Measurements from ENCODE around the gene RBM10.

The RBM10 gene

DNA sequence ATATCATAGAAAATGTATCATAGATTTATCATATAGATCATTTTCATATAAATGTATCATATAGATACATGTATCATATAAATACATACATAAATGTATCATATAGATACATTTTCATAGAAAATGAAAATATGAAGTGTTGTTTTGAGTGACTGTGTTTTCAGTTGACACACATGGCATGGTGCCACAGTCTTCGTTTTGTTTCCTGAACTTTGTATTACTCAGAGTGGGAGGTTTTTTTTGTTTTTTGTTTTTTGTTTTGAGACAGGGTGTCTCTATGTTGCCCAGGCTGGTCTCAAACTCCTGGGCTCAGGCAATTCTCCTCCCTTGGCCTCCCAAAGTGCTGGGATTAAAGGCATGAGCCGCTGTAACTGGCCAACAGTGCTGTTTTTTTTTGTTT is 3.9 kb downstream of the RBM10 start:
- DNase-seq (ENCODE audit: low read depth) = no peak

DNA sequence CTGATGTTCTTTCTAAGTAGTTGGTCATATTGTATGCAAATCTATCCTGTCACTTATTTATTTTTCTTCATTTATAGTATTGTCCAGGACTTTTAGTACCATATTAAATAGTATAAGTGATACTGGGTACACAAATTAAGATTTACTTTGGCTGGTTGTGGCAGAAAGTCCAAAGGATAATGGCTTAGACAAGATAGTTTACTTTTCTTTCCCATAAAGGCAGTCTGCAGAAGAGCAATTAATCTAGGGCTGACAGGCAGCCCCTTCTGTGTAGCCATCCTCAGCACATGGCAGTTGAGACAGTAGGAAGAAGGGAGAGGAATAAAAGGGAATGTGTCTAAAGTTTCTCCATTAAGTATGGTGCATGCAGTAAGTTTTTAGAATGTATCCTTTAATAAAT is 6.4 kb downstream of the RBM10 start:
- DNase-seq (ENCODE audit: low read depth) = no peak

DNA sequence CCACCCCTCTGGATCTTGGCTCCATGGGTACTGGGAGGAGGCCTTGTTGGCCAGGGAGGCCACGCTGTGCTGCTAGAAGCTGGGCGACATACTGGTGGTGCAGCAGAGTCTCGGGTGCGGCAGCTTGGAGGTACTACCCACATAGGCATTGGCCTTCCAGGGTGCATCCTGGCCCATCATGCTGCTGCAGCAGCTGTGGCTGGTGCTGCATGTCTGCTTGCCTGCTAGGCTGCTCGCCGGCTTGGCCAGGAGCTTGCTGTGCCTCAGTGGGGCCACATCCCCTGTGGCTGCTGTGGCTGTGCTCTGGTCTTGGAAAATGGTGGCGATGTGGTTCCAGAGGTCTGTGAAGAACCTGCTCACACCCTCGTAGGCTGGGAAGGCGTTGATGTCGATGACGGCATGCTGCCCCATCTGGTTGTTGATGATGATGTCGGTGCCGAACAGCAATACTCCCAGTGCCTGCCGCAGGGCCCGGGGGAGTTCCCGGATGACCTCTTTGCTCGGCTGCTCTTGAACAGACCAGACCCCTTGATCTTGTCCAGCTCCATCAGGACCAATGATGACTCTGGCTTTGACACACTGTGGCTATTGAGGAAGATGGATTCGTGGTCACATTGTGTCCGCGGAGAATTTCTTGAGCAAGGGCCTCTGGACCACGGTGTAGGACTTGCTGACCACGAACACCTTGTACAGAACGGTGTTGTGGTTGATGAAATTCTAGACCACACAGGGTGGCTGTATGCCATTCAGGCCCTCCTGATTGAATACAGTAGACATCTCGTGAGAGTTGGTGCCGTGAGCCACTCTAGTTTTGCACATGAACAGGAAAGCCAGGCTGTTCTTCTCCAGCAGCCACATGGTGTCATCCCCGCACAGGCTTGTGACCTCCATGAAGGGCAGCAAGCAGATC is 11.8 kb downstream of the RBM10 start:
- no peak for DNase-seq (ENCODE audit: low read depth)

DNA sequence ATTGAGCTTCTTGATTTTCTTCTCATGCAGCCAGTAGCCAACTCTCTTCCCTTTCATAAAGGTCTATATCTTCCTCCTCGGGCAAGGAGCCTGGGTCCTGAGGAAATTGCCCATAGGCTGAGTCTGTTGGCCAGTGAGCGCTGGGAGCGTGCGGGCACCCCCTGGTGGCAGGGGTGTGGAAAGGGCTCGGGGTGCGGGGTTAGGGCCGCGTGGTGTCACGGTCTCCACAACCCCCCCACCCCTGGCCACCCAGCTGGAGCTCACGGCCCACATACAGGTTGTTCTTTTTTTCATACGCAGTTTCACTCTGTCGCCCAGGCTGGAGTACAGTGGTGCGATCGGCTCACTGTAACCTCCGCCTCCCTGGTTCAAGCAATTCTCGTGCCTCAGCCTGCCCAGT is 13.1 kb downstream of the RBM10 start:
- DNase-seq (ENCODE audit: low read depth) = no peak

DNA sequence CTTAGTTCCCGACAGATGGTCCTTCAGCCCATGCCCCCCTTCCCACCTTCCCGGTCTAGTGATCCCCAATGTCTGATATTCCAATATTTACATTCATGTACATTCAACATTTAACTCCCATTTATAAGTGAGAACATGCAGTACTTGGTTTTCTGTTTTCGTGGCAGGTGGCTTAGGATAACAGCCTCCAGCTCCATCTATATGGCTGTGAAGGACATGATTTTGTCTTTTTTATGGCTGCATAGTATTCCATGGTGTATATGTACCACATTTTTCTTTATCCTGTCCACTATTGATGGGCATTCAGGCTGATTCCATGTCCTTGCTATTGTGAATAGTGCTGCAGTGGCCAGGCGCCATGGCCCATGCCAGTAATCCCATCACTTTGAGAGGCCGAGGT is 13.8 kb downstream of the RBM10 start:
- no peak for DNase-seq (ENCODE audit: low read depth)

DNA sequence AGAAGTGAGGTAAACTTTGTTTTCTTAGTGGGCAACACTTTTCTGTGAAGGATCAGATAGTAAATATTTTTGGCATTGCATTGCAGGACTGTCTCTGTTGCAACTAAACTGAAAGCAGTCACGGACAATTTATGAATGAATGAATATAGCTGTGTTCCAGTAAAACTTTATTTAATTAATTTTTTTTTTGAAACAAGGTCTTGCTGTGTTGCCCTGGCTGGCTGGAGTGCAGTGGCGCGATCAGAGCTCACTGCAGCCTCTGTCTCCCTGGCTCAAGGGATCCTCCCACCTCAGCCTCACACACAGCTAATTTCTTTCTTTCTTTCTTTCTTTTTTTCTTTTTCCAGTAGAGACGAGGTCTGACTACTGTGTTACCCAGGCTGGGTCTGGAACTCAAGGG is 15.8 kb downstream of the RBM10 start:
- peak; percentile 21 for DNase-seq (ENCODE audit: low read depth)

DNA sequence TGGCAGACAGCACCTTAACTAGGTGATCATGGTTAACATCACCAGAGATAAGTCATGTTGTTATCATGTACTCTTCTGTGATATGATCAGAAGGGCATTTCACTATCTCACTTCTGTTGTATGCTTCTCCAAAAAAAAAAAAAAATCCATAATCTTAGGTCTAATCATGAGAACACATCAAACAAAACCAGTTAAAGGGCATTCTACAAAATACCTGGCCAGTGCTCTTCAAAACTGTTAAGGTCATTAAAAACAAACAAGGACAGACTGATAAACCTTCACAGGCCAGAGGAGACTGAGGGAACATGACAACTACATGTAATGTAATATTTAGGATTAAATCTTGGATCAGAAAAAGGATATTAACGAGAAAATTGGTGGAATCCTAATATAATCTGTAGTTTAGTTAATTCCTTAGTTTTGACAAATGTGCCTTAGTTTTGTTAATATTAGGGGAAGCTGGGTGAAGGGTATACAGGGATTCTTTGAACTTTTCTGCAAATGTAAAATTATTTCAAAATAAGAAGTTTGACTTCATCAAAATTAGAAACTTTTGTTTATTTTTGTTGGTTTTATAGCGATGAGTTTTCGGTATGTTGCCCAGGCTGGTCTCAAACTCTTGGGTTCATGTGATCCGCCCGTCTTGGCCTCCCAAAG is 18.0 kb downstream of the RBM10 start:
- DNase-seq (ENCODE audit: low read depth) = no peak

DNA sequence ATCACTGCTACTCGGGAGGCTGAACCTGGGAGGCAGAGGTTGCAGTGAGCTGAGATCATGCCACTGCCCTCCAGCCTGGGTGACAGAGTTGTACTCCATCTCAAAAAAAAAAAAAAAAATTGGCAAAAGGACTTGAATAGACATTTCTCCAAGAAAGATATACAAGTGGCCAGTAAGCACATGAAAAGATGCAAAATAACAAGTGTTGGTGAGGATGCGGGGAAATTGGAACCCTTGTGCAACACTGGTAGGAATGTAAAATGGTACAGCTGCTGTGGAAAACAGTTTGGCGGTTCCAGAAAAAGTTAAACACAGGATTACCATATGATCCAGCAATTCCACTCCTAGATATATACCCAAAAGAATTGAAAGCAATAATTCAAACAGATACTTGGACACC is 19.4 kb downstream of the RBM10 start:
- DNase-seq (ENCODE audit: low read depth) = no peak

DNA sequence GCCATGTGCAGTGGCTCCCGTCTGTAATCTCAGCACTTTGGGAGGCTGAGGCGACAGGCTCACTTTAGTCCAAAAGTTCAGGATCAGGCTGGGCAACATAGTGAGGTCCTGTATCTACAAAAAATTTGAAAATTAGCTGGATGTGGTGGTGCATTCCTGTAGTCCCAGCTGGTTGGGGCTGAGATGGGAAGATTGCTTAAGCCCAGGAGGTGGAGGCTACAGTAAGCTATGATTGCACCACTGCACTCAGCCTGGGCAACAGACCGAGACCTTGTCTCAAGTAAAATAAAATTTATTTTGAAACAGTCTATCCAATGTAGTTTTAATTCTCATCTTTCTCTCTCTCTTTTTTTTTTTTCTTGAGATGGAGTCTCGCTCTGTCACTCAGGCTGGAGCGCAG is 21.1 kb downstream of the RBM10 start:
- DNase-seq (ENCODE audit: low read depth) = peak; percentile 70

DNA sequence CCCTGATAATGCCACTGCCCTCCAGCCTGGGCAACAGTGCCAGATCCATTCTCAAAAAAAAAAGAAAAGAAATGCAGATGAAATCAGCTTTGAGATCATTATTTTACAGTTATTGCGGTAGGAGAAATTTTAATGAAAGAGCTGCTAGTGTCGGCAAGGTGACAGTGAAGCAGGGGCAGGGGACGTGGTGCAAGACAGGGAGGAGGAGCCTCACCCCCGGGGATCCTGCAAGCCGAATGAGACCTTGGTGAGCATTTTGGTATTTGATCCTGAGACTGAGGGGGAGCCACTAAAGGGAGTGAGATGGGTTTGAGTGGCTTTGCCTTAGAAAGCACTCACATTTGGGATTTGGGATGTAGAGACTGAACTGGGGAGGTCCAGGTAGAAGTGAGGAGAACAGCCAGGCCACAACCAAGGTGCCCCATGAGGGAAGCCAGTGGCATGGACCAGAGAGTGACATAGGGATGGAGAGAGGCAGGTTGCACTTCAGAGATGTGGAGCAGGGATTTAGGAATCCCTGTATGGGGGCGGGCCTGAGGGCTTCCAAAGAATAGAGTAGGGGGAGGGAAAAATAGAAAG is 23.6 kb downstream of the RBM10 start:
- DNase-seq (ENCODE audit: low read depth) = no peak

DNA sequence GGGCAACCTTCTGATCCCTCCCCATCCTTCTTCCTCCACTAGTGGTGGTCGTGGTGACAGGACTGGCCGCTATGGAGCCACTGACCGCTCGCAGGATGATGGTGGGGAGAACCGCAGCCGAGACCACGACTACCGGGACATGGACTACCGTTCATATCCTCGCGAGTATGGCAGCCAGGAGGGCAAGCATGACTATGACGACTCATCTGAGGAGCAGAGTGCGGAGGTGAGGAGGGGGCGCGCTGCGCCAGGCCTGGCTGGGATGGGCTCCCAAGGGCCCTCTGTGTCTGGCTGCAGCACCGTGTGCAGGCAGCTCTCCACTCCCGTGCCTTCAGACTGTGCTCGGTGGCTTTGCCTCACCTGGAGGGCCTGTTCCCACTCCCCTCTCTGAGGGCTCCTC is 24.3 kb downstream of the RBM10 start:
- DNase-seq (ENCODE audit: low read depth) = no peak

DNA sequence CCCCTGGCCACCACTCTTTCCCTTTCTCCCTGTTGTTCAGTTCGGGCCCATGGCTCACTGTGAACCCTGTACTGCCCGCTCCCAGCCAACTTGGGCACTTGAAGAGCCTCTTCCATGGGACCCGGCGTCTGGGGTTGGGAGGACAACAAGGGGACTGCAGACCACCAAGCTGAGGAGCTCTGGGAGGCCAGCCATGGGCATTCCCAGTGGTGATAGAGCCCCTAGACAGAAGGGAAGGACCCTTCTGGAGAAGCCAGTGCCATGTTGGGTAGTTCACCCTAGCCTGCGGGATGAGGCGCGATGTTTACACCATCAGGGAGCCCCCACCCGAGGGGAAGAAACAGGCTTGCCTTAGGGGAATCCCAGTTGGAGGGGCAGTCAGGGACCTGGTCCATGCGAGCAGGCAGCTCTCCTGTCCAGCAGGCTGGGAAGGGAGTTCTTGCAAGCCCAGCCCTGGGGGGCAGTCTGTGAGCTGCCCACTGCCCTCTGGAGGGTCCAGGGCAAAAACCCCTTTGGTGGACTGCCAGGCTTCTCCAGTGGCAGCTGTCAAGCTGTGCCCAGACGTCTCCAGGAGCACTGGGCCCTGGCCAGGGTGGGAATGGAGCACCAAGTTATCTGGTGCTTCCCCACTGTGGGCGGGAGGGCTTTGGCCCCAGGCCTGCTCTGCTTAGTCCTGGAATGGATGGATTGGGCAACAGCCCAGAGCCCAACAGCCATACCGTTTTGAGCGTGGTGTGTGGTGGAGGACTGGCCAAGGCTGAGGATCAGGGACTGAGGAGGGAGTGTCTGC is 24.9 kb downstream of the RBM10 start:
- DNase-seq (ENCODE audit: low read depth) = peak; percentile 34

DNA sequence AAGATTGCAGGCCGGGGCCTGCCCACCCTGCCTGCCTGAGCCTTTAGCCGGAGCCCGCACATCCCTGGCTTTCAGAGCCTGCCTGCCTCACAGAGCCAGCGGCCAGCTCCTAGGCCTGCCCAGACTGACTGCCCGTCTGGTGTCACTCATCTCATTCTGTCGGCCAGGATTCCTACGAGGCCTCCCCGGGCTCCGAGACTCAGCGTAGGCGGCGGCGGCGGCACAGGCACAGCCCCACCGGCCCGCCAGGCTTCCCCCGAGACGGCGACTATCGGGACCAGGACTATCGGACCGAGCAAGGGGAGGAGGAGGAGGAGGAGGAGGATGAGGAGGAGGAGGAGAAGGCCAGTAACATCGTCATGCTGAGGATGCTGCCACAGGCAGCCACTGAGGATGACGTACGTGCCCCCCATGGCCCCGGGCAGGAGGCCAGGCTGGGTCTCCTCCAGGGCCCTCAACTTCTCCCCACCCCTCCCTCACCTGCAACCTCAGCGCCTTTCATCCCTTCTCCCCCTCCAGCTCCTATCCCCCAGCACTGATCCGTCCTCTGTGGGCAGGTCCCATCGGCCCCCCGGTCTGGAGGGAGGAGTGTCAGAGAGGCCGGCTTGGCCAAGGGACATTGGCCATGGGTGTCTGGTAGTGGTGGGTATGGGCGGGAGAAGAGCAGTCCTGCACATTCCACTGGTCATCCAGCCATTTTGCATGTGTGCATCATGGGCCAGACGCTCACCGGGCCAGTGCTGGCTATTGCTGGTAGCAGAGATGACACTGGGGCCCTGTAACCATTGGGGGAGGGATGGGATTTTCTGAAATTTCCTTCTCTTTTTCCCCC is 26.1 kb downstream of the RBM10 start:
- DNase-seq (ENCODE audit: low read depth) = no peak

DNA sequence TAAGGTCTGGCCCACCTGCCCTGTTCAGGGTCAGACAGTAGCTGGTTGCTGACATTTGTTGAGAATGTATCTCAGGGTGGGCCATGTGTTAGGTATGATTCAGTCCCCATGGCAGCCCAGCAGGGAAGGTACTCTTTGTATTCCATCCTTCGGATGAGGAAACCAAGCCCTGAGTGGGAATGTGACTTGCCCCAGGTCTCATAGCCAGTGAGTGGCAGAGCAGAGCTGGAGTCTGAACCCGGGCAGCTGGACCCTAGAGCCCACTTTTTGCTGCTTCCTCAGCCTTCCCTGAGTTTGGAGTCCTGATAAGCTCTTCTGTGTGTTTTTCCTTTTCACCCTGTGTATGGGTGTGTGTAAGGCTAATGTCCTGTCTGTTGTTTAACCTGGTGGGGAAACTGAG is 27.0 kb downstream of the RBM10 start:
- DNase-seq (ENCODE audit: low read depth) = no peak

DNA sequence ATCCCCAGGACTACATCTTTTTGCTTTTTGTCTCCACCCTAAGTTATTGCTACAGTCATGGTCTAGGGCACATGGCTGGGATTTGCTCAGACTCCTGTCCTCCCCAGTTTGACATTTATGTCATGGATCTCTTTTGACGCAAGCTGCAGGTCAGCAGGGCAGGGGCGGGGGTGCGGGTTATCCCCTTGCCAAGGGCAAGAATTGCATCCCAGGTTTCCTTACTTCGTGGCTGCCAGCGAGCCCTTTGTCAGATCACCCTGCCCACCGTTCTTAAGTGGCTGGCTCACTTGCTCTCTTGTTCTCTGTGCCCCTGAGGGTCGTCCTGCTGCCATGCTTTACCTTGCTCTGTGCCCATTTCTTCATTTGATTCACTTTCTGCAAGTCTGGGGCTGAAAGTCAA is 27.5 kb downstream of the RBM10 start:
- DNase-seq (ENCODE audit: low read depth) = no peak

DNA sequence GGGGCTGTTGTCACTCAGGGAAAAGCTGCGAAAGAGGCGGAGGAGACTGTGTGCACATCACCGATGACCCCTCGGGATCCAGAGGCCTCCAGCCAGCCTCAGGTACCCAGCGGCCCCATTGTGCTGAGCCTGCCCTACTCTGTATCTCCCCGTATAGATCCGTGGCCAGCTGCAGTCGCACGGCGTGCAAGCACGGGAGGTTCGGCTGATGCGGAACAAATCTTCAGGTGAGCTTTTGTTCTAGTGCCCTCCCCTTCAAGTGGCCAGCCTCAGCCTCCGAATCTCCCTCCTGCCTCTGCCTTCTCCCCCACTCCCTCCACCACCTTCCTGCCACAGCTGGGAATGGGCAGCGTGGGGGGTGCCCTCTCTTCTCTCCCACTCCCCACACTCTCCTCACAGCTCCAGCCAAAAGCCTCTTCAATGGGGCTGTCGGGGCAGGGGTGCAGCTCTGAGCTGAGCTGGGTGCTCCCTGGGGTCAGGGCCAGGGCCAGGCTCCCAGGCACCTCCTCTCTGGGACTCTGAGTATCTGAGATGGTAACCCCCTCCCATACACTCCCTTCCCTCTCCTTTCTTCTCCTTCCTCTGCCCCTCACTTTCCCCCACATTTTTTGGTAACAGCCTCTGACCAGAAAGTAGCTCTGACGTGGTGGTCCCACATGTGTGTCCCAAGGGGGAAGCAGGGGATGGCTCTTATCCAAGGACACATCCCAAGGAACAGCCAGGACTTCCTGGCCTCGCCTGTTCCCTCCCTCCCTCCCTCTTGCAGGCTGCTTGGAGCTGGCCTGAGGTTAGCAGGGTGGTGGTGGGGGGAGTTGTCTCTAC is 28.2 kb downstream of the RBM10 start:
- no peak for DNase-seq (ENCODE audit: low read depth)

DNA sequence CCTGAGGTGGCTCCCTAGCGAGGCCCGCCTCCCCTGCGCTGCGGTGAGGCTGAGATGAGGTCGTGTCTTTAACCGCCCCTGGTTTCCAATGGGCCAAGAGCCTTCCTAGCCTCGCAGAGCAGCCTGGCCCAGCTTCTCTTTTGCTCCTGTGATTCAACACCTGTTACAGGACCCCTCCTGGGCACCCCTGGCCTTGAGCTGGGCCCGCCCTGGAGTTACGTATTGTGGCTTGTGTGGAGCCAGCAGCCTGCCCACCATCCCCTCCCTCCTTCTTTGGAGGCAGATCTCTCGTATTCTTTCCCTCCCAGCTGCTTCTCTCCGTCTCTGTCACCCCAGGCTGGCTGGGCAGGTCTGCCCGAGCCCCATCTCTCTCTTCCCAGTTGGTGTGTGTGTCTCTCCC is 29.4 kb downstream of the RBM10 start:
- DNase-seq (ENCODE audit: low read depth) = no peak

DNA sequence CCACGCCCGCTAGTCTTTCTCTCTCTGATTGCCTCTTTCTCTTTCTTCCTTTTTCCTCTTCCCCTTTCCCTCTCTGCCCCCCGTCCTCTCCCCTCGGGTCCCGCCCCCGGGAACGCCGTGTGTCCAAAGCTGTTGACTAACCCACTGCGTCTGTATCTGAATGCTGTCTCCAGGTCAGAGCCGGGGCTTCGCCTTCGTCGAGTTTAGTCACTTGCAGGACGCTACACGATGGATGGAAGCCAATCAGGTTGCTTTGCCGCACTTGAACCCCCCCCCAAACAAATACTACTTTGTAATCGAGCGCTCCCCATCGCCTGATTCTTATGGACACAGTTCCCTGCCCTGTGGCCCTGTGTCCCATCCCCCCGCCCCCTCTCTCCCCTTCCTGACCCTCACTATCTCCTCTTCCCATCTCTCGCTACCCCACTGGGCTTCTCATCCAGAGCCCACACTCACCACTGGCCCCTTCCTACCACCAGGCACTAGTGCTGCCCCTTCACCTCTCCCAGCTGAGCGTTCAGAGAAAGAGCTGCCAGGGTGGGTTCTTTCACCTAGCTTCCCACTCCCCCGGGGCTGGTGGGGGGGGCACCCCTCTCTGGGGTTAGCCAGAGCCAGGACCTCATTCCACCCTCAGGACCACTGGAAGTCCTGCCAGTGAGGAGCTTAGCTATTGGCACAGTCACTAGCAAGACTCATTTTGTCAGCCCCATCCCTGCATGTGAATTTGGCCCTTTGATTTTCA is 30.0 kb downstream of the RBM10 start:
- no peak for DNase-seq (ENCODE audit: low read depth)

DNA sequence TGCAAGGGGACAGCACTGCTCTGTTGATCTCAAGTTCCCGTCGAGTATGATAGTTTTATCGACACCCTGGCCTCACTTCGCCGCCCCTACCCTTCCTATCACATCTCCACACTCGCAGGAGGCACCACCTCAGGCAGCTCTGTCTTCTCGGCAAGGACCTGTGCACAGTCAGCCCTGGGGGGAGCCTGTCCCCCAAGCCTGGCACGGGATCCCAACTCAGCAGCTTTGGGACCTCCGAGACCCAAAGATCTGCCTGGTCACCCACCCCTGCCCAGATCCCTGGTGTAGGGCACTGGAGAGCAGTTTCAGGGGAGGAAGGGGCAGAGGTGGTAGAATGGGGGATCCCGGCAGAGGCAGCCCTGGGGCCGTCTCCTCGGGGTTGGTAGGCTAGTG is 30.6 kb downstream of the RBM10 start:
- DNase-seq (ENCODE audit: low read depth) = no peak
